GM12874 (cell line): Measurements from ENCODE around the gene ANAPC1.
A peak's percentile ranks its signal among the peaks of the same experiment; 100 is the strongest.

Source experiments
- CTCF ChIP-seq: IDR thresholded peaks from 2 replicates; pipeline ENCODE4 v1.5.1; 2011; ENCODE audit warnings: low read depth, mild to moderate bottlenecking, control low read depth, low read length, moderate library complexity; ENCODE audit not compliant: insufficient read depth

Gene ANAPC1

DNA sequence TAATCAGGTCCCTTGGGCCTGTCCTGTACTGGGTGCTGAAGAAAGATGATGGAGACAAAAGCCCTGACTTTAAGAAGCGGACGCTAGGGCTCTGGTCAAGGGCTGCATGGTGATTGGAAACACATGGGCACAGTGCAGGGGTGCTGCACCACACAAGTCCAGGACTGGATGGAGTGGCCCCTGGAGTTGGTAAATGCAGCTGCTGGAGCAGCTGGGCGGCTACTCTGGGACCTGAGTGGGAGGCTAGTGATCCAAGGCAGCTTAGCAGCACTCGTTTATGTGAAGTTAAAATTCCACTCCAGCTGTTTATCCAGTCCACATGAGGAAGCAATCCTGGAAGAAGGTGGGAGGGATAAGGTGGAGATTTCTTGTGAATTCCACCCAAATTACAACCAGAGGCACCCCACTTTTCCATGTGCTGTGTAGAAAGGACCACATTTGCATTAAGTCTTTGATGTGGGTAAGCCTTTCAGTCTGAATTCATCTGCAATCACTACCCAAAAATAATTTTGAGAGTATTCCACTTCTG lies 39.3 kb upstream of the ANAPC1 start:
- no peak for TF ChIP-seq CTCF

DNA sequence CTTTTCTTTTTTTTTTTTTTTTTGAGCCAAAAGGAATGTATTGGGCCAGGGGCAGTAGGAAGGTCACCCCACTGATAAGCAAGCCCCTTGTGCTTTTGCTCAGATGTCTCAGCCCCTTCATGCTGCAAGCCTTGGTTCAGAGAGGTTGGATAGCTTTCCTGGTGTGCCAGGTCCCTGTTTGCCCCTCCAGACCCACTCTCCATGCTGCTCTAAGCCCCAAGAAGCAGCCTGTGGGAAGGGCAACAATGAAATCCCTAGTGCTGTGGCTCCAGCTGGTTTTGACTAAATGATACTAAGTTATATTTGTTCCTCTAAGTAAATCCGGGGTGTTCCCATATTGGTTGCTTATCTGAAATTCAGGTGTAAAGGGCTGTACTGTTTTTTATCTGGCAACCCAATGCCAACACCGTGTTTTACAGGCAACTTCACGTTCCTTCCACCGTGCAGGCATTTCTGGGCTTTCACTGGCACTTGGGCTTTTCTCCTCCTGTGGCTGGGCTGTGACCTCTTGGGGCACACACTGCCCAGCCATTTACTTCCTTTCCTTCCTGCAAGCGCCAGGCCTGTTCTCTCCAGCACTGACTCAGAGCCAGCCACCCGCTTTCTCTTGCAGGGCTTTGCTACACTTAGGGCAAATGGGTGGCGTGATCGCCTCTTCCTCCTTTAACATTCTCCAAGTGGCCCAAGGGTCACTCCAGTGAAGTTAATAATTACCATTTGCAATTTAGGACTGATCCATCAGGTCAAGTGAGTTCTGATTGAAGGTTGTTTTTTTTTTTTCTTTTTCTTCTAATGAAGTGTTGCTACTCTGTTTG lies 36.0 kb upstream of the ANAPC1 start:
- TF ChIP-seq CTCF, result no peak

DNA sequence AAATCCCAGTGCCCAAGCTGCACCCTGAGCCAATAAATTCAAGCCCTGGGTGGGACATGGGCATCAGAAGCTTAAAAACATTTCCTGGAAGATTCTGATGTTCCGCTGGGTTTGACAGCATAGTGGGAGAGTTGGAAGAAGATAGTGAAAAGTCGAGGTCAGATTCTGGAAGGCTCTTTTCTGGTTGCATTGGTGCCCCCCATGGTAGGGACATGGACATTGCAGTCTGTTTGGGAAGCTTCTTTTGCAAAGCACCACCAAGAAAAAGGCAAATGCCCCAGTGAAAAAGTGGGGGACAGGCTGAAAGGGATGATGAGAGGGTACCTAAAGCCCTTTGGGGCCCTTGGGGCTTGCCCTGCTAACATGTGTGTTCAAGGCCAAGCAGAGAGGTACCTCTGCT lies 35.4 kb upstream of the ANAPC1 start:
- TF ChIP-seq CTCF, result peak; percentile 37

DNA sequence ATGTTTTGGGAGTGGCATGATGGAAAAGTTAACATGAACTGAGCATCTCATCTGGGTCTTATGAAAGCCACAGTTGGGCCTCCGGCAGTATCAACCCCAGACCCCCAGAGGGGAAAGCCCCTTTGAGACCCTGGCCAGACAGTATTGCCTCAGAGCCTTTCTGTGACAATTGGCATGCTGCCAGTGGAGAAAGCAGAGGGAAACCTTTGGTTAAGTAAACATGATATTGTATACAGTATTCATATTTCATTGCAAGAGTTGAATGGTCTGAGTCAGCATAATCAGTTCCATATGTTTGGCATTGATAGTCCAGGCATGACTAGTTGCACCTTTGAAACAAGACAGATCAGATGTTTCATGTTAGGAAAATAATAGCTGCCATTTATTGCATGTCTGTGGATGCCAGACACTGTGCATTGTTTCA lies 34.4 kb upstream of the ANAPC1 start:
- TF ChIP-seq CTCF, result no peak

DNA sequence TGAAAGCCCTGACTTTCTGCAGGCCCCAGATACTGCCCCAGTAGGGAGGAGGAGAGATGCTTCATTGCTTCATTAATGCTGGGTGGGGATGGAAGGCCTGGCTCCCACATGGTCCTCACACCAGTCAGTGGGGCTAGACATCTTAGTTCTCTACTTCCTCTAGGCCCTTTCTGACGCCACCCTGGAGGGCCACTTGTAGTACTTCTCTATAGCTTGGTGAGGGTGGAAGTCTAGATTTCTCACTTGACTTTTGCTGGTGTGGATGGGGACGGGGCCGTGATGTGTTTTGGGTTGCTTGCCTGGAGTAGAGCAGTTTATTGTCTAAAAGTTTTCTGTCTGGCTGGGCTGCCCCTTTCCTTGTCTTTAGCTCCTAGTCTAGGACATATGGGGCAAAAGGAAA lies 33.1 kb upstream of the ANAPC1 start:
- no peak for TF ChIP-seq CTCF

GRCh38 chr2:111912547-111912946 lies 28.6 kb upstream of the ANAPC1 start:
- no peak for TF ChIP-seq CTCF

DNA sequence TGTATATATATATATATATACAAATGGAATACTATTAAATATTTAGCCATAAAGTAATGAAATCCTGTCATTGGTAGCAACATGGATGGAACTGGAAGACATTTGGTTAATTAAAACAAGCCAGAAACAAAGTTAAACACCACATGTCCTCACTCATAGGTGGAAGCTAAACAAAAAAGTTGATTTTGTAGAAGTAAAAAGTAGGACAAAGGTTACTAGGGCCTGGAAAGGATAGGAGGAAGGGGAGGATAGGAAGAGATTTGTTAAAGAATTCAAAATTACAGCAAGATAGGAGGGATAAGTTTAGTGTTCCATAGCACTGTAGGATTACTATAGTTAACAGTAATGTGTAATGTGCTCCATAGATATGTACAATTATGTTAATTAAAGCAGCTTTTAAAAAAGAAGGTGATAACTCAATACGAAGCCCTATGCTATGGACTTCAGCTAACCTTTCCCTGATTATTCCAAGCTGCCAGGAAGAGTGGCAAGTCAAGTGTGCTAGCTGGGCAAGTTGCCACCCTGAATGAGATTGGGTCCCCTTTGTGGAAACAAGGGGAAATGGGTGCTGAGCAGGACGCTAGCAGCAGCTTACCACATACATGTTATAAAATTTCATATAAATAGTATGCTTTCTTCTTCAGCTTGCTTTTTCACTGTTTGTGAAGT lies 26.8 kb upstream of the ANAPC1 start:
- TF ChIP-seq CTCF, result no peak
